K562 (cell line): ENCODE measurements around the gene TEAD3.

ENCODE experiments used
- FOS ChIP-seq: IDR thresholded peaks from 3 replicates; pipeline ENCODE4 v1.6.1; 2011; ENCODE audit not compliant: insufficient read length; ENCODE audit errors: extremely low read depth
- RBM17 ChIP-seq: fragments of 200-400 bp; formaldehyde crosslinking; IDR thresholded peaks from 2 replicates; pipeline ENCODE4 v1.6.1; 2017; ENCODE audit warnings: low read depth, mild to moderate bottlenecking, low read length, borderline replicate concordance
- SIRT6 ChIP-seq: IDR thresholded peaks from one replicate; pipeline ENCODE4 v1.6.1; 2012; ENCODE audit warnings: low read depth, mild to moderate bottlenecking, control low read depth, inconsistent platforms, low read length, moderate library complexity
- STAG1 ChIP-seq: sonication (generic); formaldehyde crosslinking; IDR thresholded peaks from 2 replicates; pipeline ENCODE4 v1.5.0; 2020; ENCODE audit warnings: missing genetic modification reagents, borderline replicate concordance
- YY1 ChIP-seq, 3 experiments: IDR thresholded peaks; 2 replicates each; pipeline ENCODE4 v1.6.1; 2011; ENCODE audit warnings: low read length in 2 of 3, mild to moderate bottlenecking in 2 of 3, moderate library complexity in 2 of 3, borderline replicate concordance in 1 of 3, control low read depth in 1 of 3, low read depth in 1 of 3; ENCODE audit not compliant: insufficient read depth in 3 of 3, insufficient replicate concordance in 2 of 3, control insufficient read depth in 1 of 3, insufficient read length in 1 of 3; ENCODE audit errors: extremely low read depth in 1 of 3
- TF ChIP-seq, protein P1 (sequence below): sonication (generic); formaldehyde crosslinking; IDR thresholded peaks from 2 replicates; pipeline ENCODE4 v1.8.1; 2023; ENCODE audit warnings: missing genetic modification reagents, mild to moderate bottlenecking, borderline replicate concordance
- TF ChIP-seq, protein P2 (sequence below): sonication (generic); formaldehyde crosslinking; IDR thresholded peaks from 2 replicates; pipeline ENCODE4 v1.5.0; 2020; ENCODE audit warnings: missing genetic modification reagents
- TF ChIP-seq, protein P3 (sequence below), 2 experiments: fragments of 450-650 bp; formaldehyde crosslinking in 1 of 2; IDR thresholded peaks; 2 replicates each; pipeline versions ENCODE4 v1.4.0 to v1.6.1; 2014 to 2020; ENCODE audit warnings: mild to moderate bottlenecking in 2 of 2, borderline replicate concordance in 1 of 2, low read depth in 1 of 2

DNA sequence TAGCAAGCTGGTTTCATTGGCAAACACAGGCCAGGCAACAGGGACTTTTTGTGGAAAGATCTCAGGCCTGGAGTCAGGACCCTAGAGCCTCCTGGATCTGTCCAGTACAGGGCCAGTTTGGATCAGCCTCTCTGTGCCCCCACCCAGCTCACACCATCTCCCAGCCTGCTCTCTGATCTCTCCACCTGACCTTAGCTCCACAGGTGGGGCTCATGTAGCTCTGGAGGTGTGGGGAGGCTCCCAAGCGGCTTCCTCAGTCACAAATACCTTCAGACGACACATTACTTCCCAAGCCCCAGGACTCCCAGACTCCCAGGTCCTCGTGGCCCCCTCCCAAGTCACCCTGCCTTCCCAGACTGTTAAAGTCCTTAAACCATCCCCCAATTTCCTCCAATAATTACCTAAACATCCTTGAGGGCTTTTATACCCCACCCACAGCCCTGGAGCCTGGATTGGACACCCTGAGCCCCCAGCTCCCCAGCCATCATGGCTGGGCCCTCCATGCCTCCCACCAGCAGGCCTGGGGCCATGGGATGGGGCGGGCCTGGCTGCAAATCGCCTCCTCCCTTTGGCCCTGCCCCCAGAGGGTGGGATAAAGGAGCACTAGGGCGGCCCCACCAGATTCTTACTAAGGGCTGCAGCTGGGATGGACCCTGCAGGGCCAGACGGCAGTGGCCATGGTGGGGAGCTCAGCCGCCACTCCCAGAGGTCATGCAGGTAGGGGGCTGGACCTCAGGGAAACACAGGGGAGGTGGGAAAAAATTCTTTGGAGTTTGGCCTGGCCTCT lies 60.6 kb downstream of the TEAD3 start:
- no peak for TF ChIP-seq YY1 (IDR thresholded peaks at IDR 0.05; ENCODE audit: borderline replicate concordance in 1 of 3, control insufficient read depth in 1 of 3, extremely low read depth in 1 of 3, insufficient read depth in 3 of 3, insufficient read length in 1 of 3, insufficient replicate concordance in 2 of 3, low read depth in 1 of 3, low read length in 2 of 3)
- no peak for TF ChIP-seq STAG1 (CRISPR knock-in tag)
- TF ChIP-seq, protein P1, sequence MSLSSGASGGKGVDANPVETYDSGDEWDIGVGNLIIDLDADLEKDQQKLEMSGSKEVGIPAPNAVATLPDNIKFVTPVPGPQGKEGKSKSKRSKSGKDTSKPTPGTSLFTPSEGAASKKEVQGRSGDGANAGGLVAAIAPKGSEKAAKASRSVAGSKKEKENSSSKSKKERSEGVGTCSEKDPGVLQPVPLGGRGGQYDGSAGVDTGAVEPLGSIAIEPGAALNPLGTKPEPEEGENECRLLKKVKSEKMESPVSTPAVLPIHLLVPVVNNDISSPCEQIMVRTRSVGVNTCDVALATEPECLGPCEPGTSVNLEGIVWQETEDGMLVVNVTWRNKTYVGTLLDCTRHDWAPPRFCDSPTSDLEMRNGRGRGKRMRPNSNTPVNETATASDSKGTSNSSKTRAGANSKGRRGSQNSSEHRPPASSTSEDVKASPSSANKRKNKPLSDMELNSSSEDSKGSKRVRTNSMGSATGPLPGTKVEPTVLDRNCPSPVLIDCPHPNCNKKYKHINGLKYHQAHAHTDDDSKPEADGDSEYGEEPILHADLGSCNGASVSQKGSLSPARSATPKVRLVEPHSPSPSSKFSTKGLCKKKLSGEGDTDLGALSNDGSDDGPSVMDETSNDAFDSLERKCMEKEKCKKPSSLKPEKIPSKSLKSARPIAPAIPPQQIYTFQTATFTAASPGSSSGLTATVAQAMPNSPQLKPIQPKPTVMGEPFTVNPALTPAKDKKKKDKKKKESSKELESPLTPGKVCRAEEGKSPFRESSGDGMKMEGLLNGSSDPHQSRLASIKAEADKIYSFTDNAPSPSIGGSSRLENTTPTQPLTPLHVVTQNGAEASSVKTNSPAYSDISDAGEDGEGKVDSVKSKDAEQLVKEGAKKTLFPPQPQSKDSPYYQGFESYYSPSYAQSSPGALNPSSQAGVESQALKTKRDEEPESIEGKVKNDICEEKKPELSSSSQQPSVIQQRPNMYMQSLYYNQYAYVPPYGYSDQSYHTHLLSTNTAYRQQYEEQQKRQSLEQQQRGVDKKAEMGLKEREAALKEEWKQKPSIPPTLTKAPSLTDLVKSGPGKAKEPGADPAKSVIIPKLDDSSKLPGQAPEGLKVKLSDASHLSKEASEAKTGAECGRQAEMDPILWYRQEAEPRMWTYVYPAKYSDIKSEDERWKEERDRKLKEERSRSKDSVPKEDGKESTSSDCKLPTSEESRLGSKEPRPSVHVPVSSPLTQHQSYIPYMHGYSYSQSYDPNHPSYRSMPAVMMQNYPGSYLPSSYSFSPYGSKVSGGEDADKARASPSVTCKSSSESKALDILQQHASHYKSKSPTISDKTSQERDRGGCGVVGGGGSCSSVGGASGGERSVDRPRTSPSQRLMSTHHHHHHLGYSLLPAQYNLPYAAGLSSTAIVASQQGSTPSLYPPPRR (CRISPR knock-in tag): no peak
- TF ChIP-seq FOS: no peak
- TF ChIP-seq, protein P2, sequence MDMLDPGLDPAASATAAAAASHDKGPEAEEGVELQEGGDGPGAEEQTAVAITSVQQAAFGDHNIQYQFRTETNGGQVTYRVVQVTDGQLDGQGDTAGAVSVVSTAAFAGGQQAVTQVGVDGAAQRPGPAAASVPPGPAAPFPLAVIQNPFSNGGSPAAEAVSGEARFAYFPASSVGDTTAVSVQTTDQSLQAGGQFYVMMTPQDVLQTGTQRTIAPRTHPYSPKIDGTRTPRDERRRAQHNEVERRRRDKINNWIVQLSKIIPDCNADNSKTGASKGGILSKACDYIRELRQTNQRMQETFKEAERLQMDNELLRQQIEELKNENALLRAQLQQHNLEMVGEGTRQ: no peak
- no peak for TF ChIP-seq SIRT6
- TF ChIP-seq, protein P3, sequence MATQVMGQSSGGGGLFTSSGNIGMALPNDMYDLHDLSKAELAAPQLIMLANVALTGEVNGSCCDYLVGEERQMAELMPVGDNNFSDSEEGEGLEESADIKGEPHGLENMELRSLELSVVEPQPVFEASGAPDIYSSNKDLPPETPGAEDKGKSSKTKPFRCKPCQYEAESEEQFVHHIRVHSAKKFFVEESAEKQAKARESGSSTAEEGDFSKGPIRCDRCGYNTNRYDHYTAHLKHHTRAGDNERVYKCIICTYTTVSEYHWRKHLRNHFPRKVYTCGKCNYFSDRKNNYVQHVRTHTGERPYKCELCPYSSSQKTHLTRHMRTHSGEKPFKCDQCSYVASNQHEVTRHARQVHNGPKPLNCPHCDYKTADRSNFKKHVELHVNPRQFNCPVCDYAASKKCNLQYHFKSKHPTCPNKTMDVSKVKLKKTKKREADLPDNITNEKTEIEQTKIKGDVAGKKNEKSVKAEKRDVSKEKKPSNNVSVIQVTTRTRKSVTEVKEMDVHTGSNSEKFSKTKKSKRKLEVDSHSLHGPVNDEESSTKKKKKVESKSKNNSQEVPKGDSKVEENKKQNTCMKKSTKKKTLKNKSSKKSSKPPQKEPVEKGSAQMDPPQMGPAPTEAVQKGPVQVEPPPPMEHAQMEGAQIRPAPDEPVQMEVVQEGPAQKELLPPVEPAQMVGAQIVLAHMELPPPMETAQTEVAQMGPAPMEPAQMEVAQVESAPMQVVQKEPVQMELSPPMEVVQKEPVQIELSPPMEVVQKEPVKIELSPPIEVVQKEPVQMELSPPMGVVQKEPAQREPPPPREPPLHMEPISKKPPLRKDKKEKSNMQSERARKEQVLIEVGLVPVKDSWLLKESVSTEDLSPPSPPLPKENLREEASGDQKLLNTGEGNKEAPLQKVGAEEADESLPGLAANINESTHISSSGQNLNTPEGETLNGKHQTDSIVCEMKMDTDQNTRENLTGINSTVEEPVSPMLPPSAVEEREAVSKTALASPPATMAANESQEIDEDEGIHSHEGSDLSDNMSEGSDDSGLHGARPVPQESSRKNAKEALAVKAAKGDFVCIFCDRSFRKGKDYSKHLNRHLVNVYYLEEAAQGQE (IDR thresholded peaks at IDR 0.05; ENCODE audit: borderline replicate concordance): no peak
- TF ChIP-seq, protein P3 (CRISPR knock-in tag; IDR thresholded peaks at IDR 0.05; ENCODE audit: low read depth): no peak
- TF ChIP-seq RBM17: no peak
